Mesodermal cell (in vitro differentiated cells): Measurements from ENCODE around the gene CHGA.

Experiments used
- H3K27ac ChIP-seq: 2 replicates; pipeline ENCODE4 v1.7.0; 2013; ENCODE audit warnings: mild to moderate bottlenecking, low read depth, low read length, moderate library complexity; ENCODE audit not compliant: severe bottlenecking
- H3K36me3 ChIP-seq: 2 replicates; pipeline ENCODE4 v1.7.1; 2013; ENCODE audit warnings: mild to moderate bottlenecking, low read length, moderate library complexity; ENCODE audit not compliant: control insufficient read depth, insufficient read depth
- H3K4me1 ChIP-seq: one replicate; pipeline ENCODE4 v1.7.1; 2013; ENCODE audit warnings: mild to moderate bottlenecking, low read length; ENCODE audit not compliant: insufficient read depth, control insufficient read depth, poor library complexity, severe bottlenecking
- H3K4me3 ChIP-seq: 2 replicates; pipeline ENCODE4 v1.7.0; 2013; ENCODE audit warnings: low read length, control low read depth, mild to moderate bottlenecking; ENCODE audit not compliant: insufficient read depth, poor library complexity, severe bottlenecking; ENCODE audit errors: extremely low read depth
- H3K9me3 ChIP-seq: 2 replicates; pipeline ENCODE4 v1.7.1; 2013; ENCODE audit warnings: mild to moderate bottlenecking, low read length, moderate library complexity; ENCODE audit not compliant: control insufficient read depth
- WGBS, 2 experiments: methylation state at CpG; one replicate each; pipeline ENCODE4 v1.1.5; 2013; ENCODE audit warnings: missing lambda C conversion rate in 2 of 2; ENCODE audit not compliant: insufficient coverage in 2 of 2; 5-methylcytosine and 5-hydroxymethylcytosine counted together

Gene CHGA

DNA sequence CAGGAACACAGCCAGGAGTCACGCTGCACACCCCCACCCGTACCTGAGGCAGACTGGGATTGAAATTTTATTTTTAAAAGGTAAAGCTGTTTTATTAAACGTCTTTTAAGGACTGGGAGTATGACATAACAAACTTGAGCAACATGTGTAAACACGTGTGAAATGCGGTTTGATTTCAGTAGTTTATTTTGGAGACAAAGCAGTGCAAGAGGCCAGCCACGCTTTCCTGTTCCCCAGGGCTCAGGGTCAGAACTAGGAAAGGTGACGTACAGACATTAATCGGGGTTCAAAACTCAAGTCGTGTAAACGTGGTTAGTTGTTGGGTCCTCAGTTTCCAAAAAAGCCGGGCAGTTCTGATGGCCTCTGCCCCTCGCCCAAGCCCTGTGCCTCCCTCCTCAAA lies 16.7 kb downstream of the CHGA start:
- Histone ChIP-seq H3K4me3 (no peak overlapping the region), H3K27ac (no peak overlapping the region), H3K4me1 (no peaks in the 10 kb centered on the region), H3K36me3 (no peaks in the 10 kb centered on the region), H3K9me3 (no peaks in the 10 kb centered on the region)
- WGBS, 2 experiments, result 93 to 97% methylated on average over 12 of the region's 12 CpGs

- WGBS, 2 experiments, result 96 to 97% methylated on average over 10 to 11 of the region's 11 CpGs
- Histone ChIP-seq H3K36me3 (no peaks in the 10 kb centered on the region), H3K4me1 (no peaks in the 10 kb centered on the region), H3K4me3 (no peak overlapping the region), H3K9me3 (no peaks in the 10 kb centered on the region), H3K27ac (no peak overlapping the region)
These were observed 17.6 kb downstream of the CHGA start for GRCh38 chr14:92940543-92940942.

DNA sequence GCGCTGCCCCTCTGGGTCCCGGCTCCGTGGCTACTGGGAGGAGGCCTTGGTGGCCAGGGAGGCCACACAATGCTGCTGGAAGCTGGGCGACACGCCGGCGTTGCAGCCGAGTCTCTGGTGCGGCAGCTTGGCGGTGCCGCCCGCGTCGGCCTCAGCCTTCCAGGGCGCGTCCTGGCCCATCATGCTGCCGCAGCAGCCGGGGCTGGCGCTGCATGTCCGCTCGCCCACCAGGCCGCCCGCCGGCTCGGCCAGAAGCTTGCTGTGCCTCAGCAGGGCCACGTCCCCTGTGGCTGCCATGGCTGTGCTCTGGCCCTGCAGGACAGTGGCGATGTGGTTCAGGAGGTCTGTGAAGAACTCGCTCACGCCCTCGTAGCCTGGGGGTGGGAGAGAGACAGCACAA lies 18.6 kb downstream of the CHGA start:
- Histone ChIP-seq H3K4me1 (peaks cover 5% of the 10 kb centered on the region), H3K4me3 (no peak overlapping the region), H3K36me3 (no peaks in the 10 kb centered on the region), H3K27ac (no peak overlapping the region), H3K9me3 (no peaks in the 10 kb centered on the region)
- WGBS, 2 experiments, result 94% methylated on average over 30 of the region's 30 CpGs

- Histone ChIP-seq H3K4me3 (no peak overlapping the region), H3K27ac (no peak overlapping the region), H3K36me3 (no peaks in the 10 kb centered on the region), H3K4me1 (peaks cover 5% of the 10 kb centered on the region), H3K9me3 (no peaks in the 10 kb centered on the region)
- WGBS, 2 experiments, result 94% methylated on average over 3 of the region's 5 CpGs; no CpG with 5 or more reads in 1 of the 2 experiments
These were observed 19.2 kb downstream of the CHGA start for GRCh38 chr14:92942136-92942535.

- H3K4me1 ChIP-seq, result peaks cover 5% of the 10 kb centered on the region
- no peaks in the 10 kb centered on the region for H3K9me3 ChIP-seq
- no peak overlapping the region for H3K27ac ChIP-seq
- WGBS, 2 experiments, result 87 to 90% methylated on average over 4 to 7 of the region's 8 CpGs
- H3K4me3 ChIP-seq, result no peak overlapping the region
- no peaks in the 10 kb centered on the region for H3K36me3 ChIP-seq
These were observed 19.6 kb downstream of the CHGA start for GRCh38 chr14:92942576-92942975.

GRCh38 chr14:92942976-92943710 lies 20.2 kb downstream of the CHGA start:
- Histone ChIP-seq H3K36me3 (no peaks in the 10 kb centered on the region), H3K4me3 (no peak overlapping the region), H3K27ac (no peak overlapping the region), H3K9me3 (no peaks in the 10 kb centered on the region), H3K4me1 (peaks cover 5% of the 10 kb centered on the region)
- 95 to 96% methylated on average over 25 to 29 of the region's 30 CpGs for WGBS, 2 experiments

DNA sequence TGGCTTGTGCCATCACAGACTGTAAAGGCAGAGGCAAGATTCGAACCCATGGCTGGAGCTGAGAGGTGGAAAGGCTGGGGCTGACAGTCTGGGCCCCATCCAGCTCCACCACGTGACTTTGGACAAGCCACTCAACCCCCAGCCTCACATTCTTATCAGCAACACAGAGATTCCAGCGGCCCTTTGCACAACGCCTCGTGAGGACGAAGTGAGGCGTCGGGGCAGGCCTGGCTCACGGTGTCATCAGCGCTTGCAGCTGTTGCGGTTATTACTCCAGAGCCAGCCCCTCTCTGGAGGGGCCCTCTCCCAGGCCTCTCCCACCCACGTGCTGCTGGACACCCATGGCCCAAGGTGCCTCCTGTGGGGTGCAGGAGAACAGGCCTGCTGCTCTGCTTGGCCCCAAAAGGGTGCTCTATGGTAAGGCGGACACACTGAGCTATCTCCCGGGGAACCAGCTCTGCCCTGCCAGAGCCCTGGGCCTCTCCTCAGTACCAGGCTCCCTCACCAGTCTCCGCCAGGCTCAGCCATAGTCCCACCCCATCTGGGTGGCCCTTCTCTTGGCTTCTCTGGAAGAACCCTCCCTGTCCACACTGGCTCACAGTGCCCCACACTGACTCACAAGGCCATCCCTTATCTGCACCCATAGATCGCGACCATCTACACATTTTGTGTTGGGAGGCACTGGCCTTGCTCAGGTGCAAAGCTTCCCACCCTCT lies 21.1 kb downstream of the CHGA start:
- no peaks in the 10 kb centered on the region for H3K36me3 ChIP-seq
- peaks cover 5% of the 10 kb centered on the region for H3K4me1 ChIP-seq
- H3K27ac ChIP-seq, result no peak overlapping the region
- no peaks in the 10 kb centered on the region for H3K9me3 ChIP-seq
- H3K4me3 ChIP-seq, result no peak overlapping the region
- 91 to 94% methylated on average over 14 to 17 of the region's 17 CpGs for WGBS, 2 experiments

DNA sequence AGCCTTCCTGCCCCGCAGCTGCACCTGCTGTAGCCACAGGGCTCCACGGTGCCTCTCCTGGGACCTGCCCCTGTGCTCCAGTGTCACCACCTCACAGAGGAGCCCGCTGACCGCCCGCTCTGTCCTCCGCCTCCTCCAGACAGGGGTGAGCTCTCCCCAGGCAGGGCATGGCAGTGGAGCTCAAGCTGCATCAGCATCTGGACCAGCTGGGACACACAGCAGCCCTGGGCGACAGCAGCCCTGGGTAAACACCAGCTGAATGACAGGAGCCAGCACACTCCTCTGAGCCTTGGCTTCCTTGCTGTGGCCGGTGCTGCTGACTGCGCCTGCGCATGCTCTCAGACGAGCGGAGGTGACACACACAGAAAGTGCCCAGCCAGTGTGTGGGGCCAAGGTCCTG lies 22.0 kb downstream of the CHGA start:
- Histone ChIP-seq H3K27ac (no peak overlapping the region), H3K36me3 (no peaks in the 10 kb centered on the region), H3K4me3 (no peak overlapping the region), H3K4me1 (peaks cover 5% of the 10 kb centered on the region), H3K9me3 (no peaks in the 10 kb centered on the region)
- WGBS, 2 experiments, result 97 to 99% methylated on average over 12 of the region's 12 CpGs

- WGBS, 2 experiments, result 96% methylated on average over 10 to 12 of the region's 12 CpGs
- Histone ChIP-seq H3K9me3 (no peaks in the 10 kb centered on the region), H3K4me3 (no peak overlapping the region), H3K4me1 (peaks cover 5% of the 10 kb centered on the region), H3K27ac (no peak overlapping the region), H3K36me3 (no peaks in the 10 kb centered on the region)
These were observed 22.6 kb downstream of the CHGA start for GRCh38 chr14:92945544-92945943.

- no peaks in the 10 kb centered on the region for H3K9me3 ChIP-seq
- H3K36me3 ChIP-seq, result no peaks in the 10 kb centered on the region
- WGBS, 2 experiments, result 93 to 95% methylated on average over 24 to 28 of the region's 38 CpGs
- H3K4me1 ChIP-seq, result peaks cover 5% of the 10 kb centered on the region
- no peak overlapping the region for H3K4me3 ChIP-seq
- no peak overlapping the region for H3K27ac ChIP-seq
These were observed 23.3 kb downstream of the CHGA start for GRCh38 chr14:92945959-92946846.
